Measurements from ENCODE around the gene CACNA1I. TPM values are rescaled to one million over a fixed set of nuclear protein-coding genes. Genes with fewer than 3 reads are reported as not detected.

The CACNA1I gene
- total RNA-seq, 6 donors from 2014 or later: 0.15 to 4.2 (median 0.34) TPM

GRCh38 chr22:39735776-39736175 lies 165.2 kb downstream of the CACNA1I start:
- Histone ChIP-seq H3K4me3 (no peak overlapping the region), H3K36me3 (no peaks in the 10 kb centered on the region), H3K27me3 (no peaks in the 10 kb centered on the region), H3K27ac (no peak overlapping the region), H3K4me1 (no peaks in the 10 kb centered on the region), H3K9me3 (no peaks in the 10 kb centered on the region)
- no peak for ATAC-seq (ENCODE audit: low FRiP score in 2 of 2)
- 84 to 87% methylated on average over 10 of the region's 10 CpGs for WGBS, 2 donors
- no peak for TF ChIP-seq CTCF (IDR thresholded peaks at IDR 0.05)
- TF ChIP-seq POLR2AphosphoS5 (IDR thresholded peaks at IDR 0.05): no peak
- TF ChIP-seq EP300 (IDR thresholded peaks at IDR 0.05): no peak
- TF ChIP-seq POLR2A (IDR thresholded peaks at IDR 0.05): no peak
- no peak for DNase-seq

- DNase-seq: no peak
- Histone ChIP-seq H3K4me3 (no peak overlapping the region), H3K27me3 (no peaks in the 10 kb centered on the region), H3K4me1 (no peaks in the 10 kb centered on the region), H3K9me3 (no peaks in the 10 kb centered on the region), H3K27ac (no peak overlapping the region), H3K36me3 (no peaks in the 10 kb centered on the region)
- TF ChIP-seq CTCF (IDR thresholded peaks at IDR 0.05): no peak
- no peak for TF ChIP-seq POLR2A (IDR thresholded peaks at IDR 0.05)
- no peak for TF ChIP-seq POLR2AphosphoS5 (IDR thresholded peaks at IDR 0.05)
- TF ChIP-seq EP300 (IDR thresholded peaks at IDR 0.05): no peak
- WGBS, 2 donors: 41 to 71% methylated on average over 1 of the region's 1 CpG
- ATAC-seq (ENCODE audit: low FRiP score in 2 of 2): no peak
Measured at GRCh38 chr22:39738746-39739145, 168.2 kb downstream of the CACNA1I start.

Other genes starting within 250 kb of the CACNA1I start
- 10 to 100 TPM in 1 of 6 donors, 1 to 10 TPM in 5; 2.0 to 14.6 (median 5.3) TPM for gene SYNGR1, start 220.8 kb upstream of the CACNA1I start, total RNA-seq
- gene TAB1, start 171.0 kb upstream of the CACNA1I start, total RNA-seq: 10 to 100 TPM; 15.4 to 34.6 (median 25.9) TPM
- 10 to 100 TPM in 5 of 6 donors, 1 to 10 TPM in 1; 5.2 to 45.0 (median 26.0) TPM for gene MGAT3, start 113.7 kb upstream of the CACNA1I start, total RNA-seq
- 10 to 100 TPM; 10.5 to 35.3 (median 25.6) TPM for gene MIEF1, start 68.5 kb upstream of the CACNA1I start, total RNA-seq
- 100 to 1,000 TPM; 255 to 402 (median 364) TPM for gene ATF4, start 50.2 kb upstream of the CACNA1I start, total RNA-seq
- 100 to 1,000 TPM in 4 of 6 donors, 10 to 100 TPM in 2; 71.2 to 168 (median 106) TPM for gene RPS19BP1, start 38.0 kb upstream of the CACNA1I start, total RNA-seq